Measurements from ENCODE around the gene IREB2. TPM values are rescaled to one million over a fixed set of nuclear protein-coding genes. Genes with fewer than 3 reads are reported as not detected.

The IREB2 gene
- total and polyA plus RNA-seq, 2 experiments from 2014 or later, result 11.8 to 18.0 TPM

DNA sequence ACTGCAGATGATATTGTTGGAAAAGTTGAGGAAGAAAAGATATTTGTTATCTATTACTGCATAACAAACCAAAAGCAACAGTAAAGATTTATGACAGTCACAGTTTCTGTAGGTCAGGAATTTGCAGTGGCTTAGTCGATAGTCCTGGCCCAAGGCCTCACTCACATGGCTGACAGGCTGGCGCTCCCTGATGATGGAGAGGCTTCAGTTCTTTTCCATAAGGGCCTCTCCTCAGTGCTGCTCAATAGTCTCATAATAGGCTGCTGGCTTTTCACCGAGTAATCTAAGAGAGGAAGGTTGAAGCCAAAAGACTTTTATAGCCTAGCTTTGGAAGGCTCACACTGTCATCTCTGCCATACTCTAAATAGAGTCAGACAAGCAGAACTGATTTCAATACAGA is 17.7 kb downstream of the IREB2 start:
- peaks cover 100% of the 10 kb centered on the region for H3K79me2 ChIP-seq (ENCODE audit: insufficient read depth)
- H3K27me3 ChIP-seq (replicated peaks; ENCODE audit: insufficient read depth), result no peaks in the 10 kb centered on the region
- H3K4me1 ChIP-seq (ENCODE audit: insufficient read depth), result peaks cover 20% of the 10 kb centered on the region
- no peak overlapping the region for H3K4me3 ChIP-seq
- TF ChIP-seq EZH2phosphoT487 (IDR thresholded peaks at IDR 0.05; ENCODE audit: insufficient read depth, low read depth), result no peak
- TF ChIP-seq EZH2 (IDR thresholded peaks at IDR 0.05; ENCODE audit: insufficient read depth, poor library complexity, severe bottlenecking), result no peak
- peak; percentile 24 for DNase-seq
- H3K36me3 ChIP-seq (ENCODE audit: low read depth), result no peaks in the 10 kb centered on the region; the same call in 1 of the 2 replicates
- H2AFZ ChIP-seq, result no peak overlapping the region
- no peak overlapping the region for H3K9ac ChIP-seq
- no peaks in the 10 kb centered on the region for H3K9me3 ChIP-seq (ENCODE audit: low read depth)
- no peak overlapping the region for H3K4me2 ChIP-seq (ENCODE audit: unreplicated experiment)
- H3F3A ChIP-seq (ENCODE audit: insufficient read depth), result peaks cover 19% of the 10 kb centered on the region; the same call in 1 of the 2 replicates
- H4K20me1 ChIP-seq (ENCODE audit: insufficient read depth), result peaks cover 29% of the 10 kb centered on the region; the same call in 1 of the 2 replicates
- H3K9me2 ChIP-seq (ENCODE audit: insufficient read depth), result no peaks in the 10 kb centered on the region
- peak overlapping the region; percentile 6; the same call in 1 of the 2 replicates for H3K27ac ChIP-seq
- in situ Hi-C loops (cut with MboI), result no loop called here
- WGBS, 2 experiments (ENCODE audit: low coverage in 1 of 2, low lambda C conversion rate in 2 of 2, missing lambda C conversion rate in 2 of 2), result 20 to 25% methylated on average over 3 of the region's 3 CpGs

DNA sequence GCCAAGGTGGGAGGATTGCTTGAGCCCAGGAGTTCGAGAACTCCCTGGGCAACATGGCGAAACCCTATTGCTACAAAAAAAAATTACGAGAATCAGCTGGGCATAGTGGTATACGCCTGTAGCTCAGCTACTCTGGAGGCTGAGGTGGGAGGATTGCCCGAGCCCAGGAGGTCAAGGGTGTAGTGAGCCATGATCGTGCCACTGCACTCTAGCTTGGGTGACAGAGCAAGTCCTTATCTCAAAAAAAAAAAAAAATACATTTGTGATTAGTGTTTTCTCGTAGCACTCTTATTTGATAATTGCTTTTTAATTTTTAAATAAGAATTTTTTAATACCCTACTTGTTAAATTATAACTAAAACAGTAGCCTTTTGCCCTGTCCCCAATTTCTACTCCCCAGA is 18.4 kb downstream of the IREB2 start:
- no peaks in the 10 kb centered on the region for H3K9me3 ChIP-seq (ENCODE audit: low read depth)
- no peak overlapping the region for H2AFZ ChIP-seq
- H3K36me3 ChIP-seq (ENCODE audit: low read depth), result no peaks in the 10 kb centered on the region; the same call in 1 of the 2 replicates
- peaks cover 100% of the 10 kb centered on the region for H3K79me2 ChIP-seq (ENCODE audit: insufficient read depth)
- peaks cover 25% of the 10 kb centered on the region; the same call in 1 of the 2 replicates for H3F3A ChIP-seq (ENCODE audit: insufficient read depth)
- H3K4me2 ChIP-seq (ENCODE audit: unreplicated experiment), result no peak overlapping the region
- peaks cover 29% of the 10 kb centered on the region; the same call in 1 of the 2 replicates for H4K20me1 ChIP-seq (ENCODE audit: insufficient read depth)
- WGBS, 2 experiments (ENCODE audit: low coverage in 1 of 2, low lambda C conversion rate in 2 of 2, missing lambda C conversion rate in 2 of 2), result 80 to 85% methylated on average over 7 of the region's 7 CpGs
- peaks cover 22% of the 10 kb centered on the region for H3K4me1 ChIP-seq (ENCODE audit: insufficient read depth)
- no peak for DNase-seq
- H3K27me3 ChIP-seq (replicated peaks; ENCODE audit: insufficient read depth), result no peaks in the 10 kb centered on the region
- in situ Hi-C loops (cut with MboI), result no loop called here
- H3K4me3 ChIP-seq, result no peak overlapping the region
- no peaks in the 10 kb centered on the region for H3K9me2 ChIP-seq (ENCODE audit: insufficient read depth)
- no peak overlapping the region for H3K27ac ChIP-seq
- no peak overlapping the region for H3K9ac ChIP-seq
- TF ChIP-seq EZH2 (IDR thresholded peaks at IDR 0.05; ENCODE audit: insufficient read depth, poor library complexity, severe bottlenecking) (no peak), EZH2phosphoT487 (IDR thresholded peaks at IDR 0.05; ENCODE audit: insufficient read depth, low read depth) (no peak)

DNA sequence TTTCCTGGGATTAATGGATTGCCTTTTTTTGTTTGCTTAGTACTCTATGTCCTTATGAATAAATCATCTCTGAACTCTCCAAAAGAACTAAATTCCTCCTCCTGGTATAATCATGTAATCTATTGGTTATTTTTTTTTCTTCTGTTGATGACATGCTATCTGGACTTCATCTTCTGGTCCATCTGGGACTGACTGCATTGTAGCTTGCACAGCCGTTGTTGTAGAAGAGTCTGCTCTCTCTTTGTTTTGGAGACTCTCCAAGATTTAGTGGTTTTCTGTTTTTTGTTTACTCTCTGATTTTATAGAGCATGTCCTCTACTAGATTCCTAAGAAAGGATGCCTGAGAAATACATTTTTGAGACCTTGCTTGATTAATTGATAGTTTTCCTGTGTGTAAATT is 19.1 kb downstream of the IREB2 start:
- Histone ChIP-seq H4K20me1 (ENCODE audit: insufficient read depth) (peaks cover 29% of the 10 kb centered on the region; the same call in 1 of the 2 replicates), H3K27me3 (replicated peaks; ENCODE audit: insufficient read depth) (no peaks in the 10 kb centered on the region), H3K9me3 (ENCODE audit: low read depth) (no peaks in the 10 kb centered on the region), H3K4me2 (ENCODE audit: unreplicated experiment) (no peak overlapping the region), H2AFZ (no peak overlapping the region), H3K36me3 (ENCODE audit: low read depth) (no peaks in the 10 kb centered on the region), H3K79me2 (ENCODE audit: insufficient read depth) (peaks cover 100% of the 10 kb centered on the region), H3K9me2 (ENCODE audit: insufficient read depth) (no peaks in the 10 kb centered on the region), H3K4me1 (ENCODE audit: insufficient read depth) (peaks cover 25% of the 10 kb centered on the region), H3K9ac (no peak overlapping the region), H3K27ac (peak overlapping the region; percentile 7; the same call in 1 of the 2 replicates), H3K4me3 (no peak overlapping the region), H3F3A (ENCODE audit: insufficient read depth) (peaks cover 28% of the 10 kb centered on the region; the same call in 1 of the 2 replicates)
- no peak for TF ChIP-seq EZH2phosphoT487 (IDR thresholded peaks at IDR 0.05; ENCODE audit: insufficient read depth, low read depth)
- TF ChIP-seq EZH2 (IDR thresholded peaks at IDR 0.05; ENCODE audit: insufficient read depth, poor library complexity, severe bottlenecking), result no peak
- DNase-seq, result peak; percentile 61
- in situ Hi-C loops (cut with MboI), result no loop called here
- WGBS, 2 experiments (ENCODE audit: low coverage in 1 of 2, low lambda C conversion rate in 2 of 2, missing lambda C conversion rate in 2 of 2), result 0% methylated on average over 1 of the region's 1 CpG

DNA sequence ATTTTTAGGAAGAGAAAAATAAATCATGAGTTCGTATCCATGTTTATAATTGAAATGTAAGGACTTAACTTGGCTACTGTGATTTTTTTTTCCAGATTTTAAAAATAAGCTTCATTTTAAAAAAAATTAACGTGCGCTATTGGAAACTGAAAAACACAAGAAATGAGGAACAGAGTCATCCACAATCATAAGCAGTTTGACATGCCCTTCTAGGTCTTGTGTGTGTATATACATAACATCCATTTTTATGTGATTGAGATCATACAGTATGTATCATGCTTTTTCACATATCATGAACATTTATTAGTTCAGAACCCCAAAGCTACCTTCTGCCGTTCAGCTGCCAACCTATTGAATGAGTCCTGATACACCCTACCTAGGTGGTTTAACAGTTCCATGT is 22.7 kb downstream of the IREB2 start:
- peaks cover 15% of the 10 kb centered on the region; the same call in 1 of the 2 replicates for H4K20me1 ChIP-seq (ENCODE audit: insufficient read depth)
- in situ Hi-C loops (cut with MboI), result no loop called here
- H3K9me2 ChIP-seq (ENCODE audit: insufficient read depth), result no peaks in the 10 kb centered on the region
- peaks cover 21% of the 10 kb centered on the region; the same call in 1 of the 2 replicates for H3F3A ChIP-seq (ENCODE audit: insufficient read depth)
- peaks cover 100% of the 10 kb centered on the region for H3K79me2 ChIP-seq (ENCODE audit: insufficient read depth)
- peaks cover 20% of the 10 kb centered on the region for H3K4me1 ChIP-seq (ENCODE audit: insufficient read depth)
- no peaks in the 10 kb centered on the region for H3K9me3 ChIP-seq (ENCODE audit: low read depth)
- no peak overlapping the region for H2AFZ ChIP-seq
- TF ChIP-seq EZH2 (IDR thresholded peaks at IDR 0.05; ENCODE audit: insufficient read depth, poor library complexity, severe bottlenecking) (no peak), EZH2phosphoT487 (IDR thresholded peaks at IDR 0.05; ENCODE audit: insufficient read depth, low read depth) (no peak)
- no peak overlapping the region for H3K4me3 ChIP-seq
- H3K4me2 ChIP-seq (ENCODE audit: unreplicated experiment), result no peak overlapping the region
- H3K27me3 ChIP-seq (replicated peaks; ENCODE audit: insufficient read depth), result no peaks in the 10 kb centered on the region
- no peak overlapping the region for H3K9ac ChIP-seq
- H3K36me3 ChIP-seq (ENCODE audit: low read depth), result peaks cover 21% of the 10 kb centered on the region
- H3K27ac ChIP-seq, result no peak overlapping the region
- DNase-seq, result no peak
- whole genome bisulfite sequencing, 2 experiments (ENCODE audit: low coverage in 1 of 2, low lambda C conversion rate in 2 of 2, missing lambda C conversion rate in 2 of 2), result 90 to 93% methylated on average over 4 of the region's 4 CpGs
